ENCODE results near the gene GABRR2.
"Not testable (repeated sequence)": the region's sequence is repeated elsewhere in the genome, so short reads cannot be mapped to it uniquely, and the experiment has no call there.

The GABRR2 gene

DNA sequence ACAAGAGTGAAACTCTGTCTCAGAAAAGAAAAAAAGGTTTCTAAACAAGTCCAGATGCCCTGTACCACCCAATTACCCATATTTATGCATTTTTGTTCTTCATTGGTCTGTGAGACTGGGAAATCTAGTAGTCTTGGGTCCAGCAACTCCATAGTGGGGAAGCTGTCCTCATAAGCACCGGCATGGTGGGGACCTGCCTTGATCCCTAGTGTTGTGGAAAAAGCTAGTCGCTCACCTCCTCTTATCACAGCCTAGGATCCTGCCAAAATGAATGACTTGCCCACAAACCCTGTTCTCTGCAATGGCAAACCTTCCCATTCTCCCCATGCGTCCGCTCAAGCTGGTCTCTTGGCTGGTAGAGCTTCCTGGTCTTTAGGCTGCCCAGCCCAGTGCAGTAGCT is 59.7 kb downstream of the GABRR2 start:
- DNase-seq, result no peak

GRCh38 chr6:89254569-89254968 is 60.5 kb downstream of the GABRR2 start:
- DNase-seq, result no peak

- DNase-seq, result no peak
These were observed 62.2 kb downstream of the GABRR2 start for GRCh38 chr6:89252907-89253306.

GRCh38 chr6:89251976-89252375 is 63.1 kb downstream of the GABRR2 start:
- no peak for DNase-seq

GRCh38 chr6:89251170-89251569 is 63.9 kb downstream of the GABRR2 start:
- no peak for DNase-seq

DNA sequence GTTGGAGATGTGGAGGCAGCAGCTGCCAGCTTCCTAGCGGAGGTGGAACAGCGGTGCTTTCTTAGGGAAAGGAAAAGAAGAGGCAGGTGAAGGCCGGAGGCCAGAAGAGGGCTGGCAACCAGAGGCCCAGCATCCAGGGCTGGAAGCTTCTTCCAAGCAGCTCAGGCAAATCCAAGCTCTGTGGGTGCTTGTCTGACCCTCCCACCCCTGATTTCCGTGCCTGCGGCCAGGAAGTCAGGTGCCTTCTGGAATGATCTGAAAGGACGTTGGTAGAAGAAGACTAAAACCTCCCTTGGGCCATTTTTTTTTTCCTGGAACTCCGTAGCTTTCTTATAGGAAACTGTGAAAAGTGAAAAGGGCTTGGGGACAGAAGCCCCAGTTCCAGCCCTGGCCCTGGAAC is 64.9 kb downstream of the GABRR2 start:
- no peak for DNase-seq

DNA sequence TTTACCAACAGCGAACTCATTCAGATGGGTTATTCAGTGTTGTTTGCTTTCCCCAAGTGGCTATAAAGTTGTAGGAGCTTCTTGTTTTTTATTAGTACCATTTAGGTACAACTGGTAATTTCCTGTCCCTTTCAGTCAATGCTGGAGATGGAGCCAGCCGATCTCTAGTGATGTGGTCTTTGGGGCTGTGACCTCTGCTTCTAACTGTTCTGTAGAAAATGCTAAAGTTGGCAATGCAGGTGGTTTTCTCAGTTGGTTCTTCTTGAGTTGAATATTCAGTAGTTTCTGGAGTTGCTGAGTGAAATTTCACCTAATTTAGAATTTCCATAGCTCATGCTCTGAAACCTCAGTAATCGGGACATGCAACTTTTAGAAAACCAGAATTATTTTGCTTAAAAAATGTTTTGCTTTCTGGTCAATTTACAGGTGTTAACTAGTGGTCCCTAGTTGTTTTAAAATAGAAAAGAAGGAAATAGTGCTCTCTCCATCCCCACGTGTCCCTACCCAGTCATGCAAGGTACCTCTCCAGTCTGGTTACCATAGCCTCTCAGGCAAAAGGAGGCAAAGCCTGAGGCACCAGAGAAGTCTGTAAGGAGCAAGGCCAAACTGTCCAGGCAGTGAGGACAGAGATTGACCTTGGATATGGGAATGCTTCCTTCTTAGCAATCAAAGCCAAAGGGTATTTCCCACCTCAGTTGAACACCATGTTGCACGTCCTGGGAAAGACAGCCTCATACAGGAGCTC is 70.7 kb downstream of the GABRR2 start:
- no peak for DNase-seq

DNA sequence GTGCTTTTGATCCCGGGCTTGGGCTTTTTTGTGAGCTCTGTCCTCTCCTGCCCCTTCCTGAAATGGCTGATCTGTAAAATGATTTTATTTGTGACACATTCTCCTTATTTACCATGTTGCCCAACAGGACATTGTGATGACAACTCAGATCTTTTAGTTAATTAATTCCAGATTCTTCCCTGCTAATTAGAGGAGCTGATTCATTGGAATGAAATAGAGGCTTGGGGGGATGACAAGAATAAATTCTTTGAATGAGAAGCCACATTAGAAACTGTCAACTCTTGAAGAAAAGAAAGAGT is 71.8 kb downstream of the GABRR2 start:
- DNase-seq, result no peak

DNA sequence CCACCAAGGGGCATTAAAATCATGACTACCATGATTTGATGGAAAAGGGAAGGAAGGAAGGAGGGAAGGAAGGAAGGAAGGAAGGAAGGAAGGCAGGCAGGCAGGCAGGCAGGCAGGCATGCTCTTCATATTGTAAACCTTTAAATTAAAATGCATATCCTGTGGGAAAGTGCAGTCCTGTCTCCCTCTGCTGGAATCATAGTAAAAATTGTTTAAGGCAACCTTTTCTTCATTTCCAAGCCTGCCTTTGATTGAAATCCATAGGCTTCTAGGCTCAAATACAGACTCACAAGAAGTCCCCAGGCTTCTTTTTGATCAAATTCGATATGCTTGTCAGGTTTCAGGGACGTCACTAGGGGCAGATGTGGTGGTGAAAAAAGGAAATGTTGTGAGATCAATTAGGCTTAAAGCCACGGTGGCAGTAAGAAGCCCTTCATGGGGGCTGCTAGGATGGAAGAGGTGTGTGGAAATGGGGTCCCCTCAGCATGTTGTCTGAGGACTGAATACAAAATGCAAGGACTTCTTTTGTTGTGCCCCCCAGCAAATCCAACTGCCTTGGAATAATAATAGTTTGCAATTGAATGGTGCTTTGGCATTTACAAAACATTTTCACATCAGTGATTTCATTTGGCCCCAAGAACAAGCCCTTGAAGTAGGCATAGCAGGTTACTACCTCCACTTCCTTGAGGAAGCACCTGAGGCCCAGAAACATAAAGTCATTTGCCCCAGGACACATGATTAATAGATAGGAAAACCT is 72.3 kb downstream of the GABRR2 start:
- DNase-seq, result no peak

- DNase-seq, result no peak
These were observed 75.8 kb downstream of the GABRR2 start for GRCh38 chr6:89239338-89239737.

- DNase-seq, result no peak
These were observed 77.9 kb downstream of the GABRR2 start for GRCh38 chr6:89237158-89237557.

DNA sequence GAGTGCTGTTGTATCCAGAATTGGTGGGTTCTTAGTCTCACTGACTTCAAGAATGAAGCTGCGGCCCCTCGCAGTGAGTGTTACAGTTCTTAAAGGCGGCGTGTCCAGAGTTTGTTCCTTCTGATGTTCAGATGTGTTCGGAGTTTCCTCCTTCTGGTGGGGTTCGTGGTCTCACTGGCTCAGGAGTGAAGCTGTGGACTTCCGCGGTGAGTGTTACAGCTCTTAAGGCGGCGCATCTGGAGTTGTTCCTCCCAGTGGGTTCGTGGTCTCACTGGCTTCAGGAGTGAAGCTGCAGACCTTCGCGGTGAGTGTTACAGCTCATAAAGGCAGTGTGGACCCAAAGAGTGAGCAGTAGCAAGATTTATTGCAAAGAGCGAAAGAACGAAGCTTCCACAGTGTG is 81.5 kb downstream of the GABRR2 start:
- not testable (repeated sequence) for DNase-seq

- DNase-seq, result no peak
These were observed 92.4 kb downstream of the GABRR2 start for GRCh38 chr6:89222712-89223039.

DNA sequence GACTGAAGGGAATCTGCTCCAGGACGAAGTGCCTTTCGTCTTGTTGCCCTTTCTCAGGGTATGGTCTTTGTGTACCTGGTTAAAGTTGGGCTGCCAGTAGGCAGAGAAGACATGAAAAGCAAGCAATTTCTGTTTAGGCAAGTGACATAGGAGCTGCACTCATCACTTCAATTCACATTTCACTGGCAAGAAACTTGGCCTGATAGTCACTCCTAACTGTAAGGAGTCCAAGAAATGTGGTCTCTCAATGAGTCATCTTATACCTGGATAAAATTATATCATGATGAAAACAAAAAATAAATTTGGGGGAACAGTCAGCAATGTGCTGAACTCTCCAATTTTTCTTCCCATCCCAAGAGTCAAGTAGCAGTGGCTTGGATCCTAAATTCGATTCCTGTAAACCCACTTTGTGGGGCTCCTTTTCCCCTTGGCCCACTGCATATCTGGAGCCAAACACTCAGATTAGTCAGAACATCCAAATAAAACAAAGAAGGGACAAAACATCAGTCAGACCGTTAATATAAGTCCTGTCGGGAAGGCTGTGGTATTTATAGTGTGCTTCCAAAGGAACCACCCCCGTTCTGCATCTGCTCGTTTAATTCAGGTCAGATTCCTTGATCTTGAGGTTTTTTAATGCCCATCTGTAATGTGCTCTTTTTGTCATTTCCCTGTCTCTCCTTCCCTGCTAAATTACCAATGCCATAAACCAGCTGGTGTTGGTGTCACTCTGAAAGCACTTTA is 93.0 kb downstream of the GABRR2 start:
- DNase-seq, result no peak

DNA sequence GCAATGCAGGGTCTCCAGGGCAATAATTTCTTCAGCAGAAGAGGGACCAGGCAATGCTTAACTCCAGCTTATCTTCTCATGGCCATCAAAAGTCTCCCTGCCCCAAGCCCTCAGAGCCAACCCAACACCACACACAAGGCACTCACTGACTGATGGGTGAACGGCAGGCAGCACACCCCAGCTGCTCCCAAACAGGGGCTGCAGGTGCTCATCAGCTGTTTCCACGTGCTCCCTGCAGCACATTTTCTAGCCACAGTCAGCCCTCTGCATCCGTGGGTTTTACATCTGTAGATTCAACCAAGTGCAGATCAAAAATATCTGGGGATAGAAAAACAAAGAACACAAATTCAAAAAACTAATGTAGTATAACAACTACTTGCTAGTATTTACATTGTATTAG is 94.0 kb downstream of the GABRR2 start:
- no peak for DNase-seq

DNA sequence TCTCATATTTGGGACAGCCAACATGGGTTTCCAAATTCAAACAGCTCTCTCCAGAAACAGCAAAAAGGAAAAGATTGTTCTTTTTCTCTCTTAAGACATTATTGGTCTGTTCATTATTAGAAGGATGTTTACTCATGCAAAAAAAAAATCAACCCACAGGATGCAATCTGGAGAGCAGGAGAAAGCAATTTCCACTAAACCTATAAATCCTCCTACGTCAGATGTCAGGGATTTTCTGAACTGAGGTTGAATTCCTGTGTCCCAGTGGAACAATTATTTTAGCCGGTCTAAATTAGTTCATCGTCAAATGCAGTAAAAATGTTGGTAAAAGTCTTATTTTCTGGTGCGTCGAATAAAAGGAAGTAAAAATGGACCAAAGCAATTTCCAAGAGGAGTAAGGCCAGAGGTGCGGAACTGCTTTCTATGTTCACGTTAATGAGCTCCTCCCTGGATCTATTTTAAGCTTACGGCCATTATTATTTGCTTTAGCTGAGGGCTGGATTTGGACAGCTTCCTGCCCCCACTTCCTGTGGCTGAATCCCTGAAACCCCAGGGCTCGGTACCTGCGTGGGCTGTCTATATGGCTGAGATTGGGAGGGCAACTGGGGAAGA is 97.7 kb downstream of the GABRR2 start, which contains the start of gene GABRR1:
TSS of gene GABRR1 (minus strand) at position 60 of the 612 bp plus-strand sequence. CDS start at position 24, 36 bp downstream.
- DNase-seq, result no peak

DNA sequence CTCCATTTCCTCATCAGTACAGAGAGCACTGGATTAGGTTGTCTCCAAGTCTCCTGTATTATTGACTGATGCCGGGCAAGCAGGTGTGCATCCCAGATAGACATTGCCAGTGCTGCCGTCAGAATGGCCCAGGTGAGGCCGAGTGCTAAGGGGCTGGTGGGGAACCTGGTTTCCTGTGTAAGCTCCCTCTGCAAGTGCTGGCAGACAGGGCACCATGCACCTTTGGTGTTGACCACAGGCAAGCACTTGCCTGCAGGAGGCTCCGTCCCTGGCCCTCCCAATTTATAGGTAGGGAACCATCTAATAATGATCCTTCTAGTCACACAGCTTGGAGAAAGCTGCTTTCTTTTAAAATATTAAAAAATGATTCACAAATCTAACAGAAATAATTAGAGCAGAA is 98.7 kb downstream of the GABRR2 start:
- DNase-seq, result no peak

- DNase-seq, result no peak
These were observed 99.7 kb downstream of the GABRR2 start for GRCh38 chr6:89215391-89215790.

DNA sequence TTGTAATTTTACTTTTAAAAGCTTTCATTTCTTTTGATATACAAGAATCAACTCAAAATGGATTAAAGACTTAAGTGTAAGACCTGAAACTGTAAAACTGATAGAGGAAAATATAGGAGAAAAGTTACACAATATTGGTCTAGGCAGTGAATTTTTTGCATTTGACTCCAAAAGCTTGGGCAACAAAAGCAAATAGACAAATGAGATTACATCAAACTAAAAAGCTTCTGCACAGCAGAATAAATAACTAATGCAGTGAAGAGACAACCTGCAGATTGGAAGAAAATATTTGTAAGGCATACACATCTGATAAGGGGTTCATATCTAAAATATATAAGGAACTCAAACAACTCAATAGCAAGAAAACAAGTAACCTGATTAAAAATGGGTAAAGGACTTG is 100.9 kb downstream of the GABRR2 start:
- no peak for DNase-seq

GRCh38 chr6:89212472-89212871 is 102.6 kb downstream of the GABRR2 start:
- no peak for DNase-seq

- no peak for DNase-seq
These were observed 105.6 kb downstream of the GABRR2 start for GRCh38 chr6:89209457-89209856.

DNA sequence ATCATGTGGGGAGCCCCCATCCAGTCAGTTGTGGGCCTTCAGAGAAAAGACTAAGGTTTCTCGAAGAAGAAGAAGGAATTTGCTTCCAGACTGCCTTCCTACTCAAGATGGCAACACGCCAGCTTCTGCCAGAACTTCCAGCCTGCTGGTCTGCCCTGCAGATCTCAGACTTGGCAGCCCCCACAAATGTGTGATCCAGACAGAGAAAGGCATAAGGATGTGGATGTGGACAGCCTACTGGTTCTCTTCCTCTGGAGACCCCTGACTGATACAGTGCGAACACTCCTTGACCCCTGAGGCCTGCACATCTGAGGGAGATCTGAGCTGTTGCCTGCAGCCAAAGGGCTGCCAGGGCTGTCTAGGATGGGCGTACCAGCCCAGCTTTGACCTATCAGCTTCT is 106.5 kb downstream of the GABRR2 start:
- DNase-seq, result no peak

Data from T1000 (cell line).